Measurements from ENCODE around the gene C19orf47.
A peak's percentile ranks its signal among the peaks of the same experiment; 100 is the strongest.

C19orf47 gene

DNA sequence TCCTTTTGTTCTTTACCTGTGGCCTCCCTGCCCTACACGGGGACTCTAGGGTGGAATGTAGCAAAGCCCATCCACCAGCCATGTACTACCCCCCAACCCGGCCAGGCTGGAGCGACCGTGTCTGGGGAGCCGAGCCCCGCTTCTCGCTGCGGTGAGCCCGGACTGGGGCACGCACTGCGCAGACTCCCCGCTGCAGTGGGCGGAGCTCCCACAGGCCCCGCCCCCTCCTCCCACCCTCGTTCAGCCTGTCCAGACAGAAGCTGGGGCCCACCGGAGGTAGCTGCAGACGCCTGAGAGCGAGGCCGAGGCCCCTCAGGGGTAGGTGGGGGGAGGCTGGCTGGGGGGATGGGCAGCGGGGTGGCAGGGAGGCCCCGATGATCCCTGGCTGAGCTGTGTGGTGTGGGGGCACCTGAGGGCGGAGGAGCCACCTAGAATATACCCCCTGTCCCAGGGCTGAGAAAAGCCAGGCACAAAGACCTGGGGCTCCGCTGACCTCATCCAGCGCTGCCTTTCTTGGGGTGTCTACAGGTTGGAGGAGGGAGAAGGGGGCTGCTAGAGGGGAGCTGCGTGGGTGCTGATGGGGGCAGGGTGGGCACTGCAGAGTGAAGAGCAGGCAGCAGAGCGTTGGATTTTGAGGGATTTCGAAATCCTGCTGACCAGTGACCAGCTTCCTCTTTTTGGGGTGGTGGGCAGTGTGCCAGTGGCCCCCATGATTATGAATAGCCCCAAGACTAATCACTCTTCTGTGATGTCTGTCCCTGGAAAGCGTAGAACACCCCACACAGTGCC is 17.6 kb upstream of the C19orf47 start:
- CTCF ChIA-PET = interaction anchor here (0.9 kb wide), 1 partner anchor 55 kb away, joined by 3 read pairs; no protein-coding TSS in a partner anchor
- H3K27me3 Mint-ChIP-seq = no peaks in the 10 kb centered on the region
- peak; percentile 50 for DNase-seq
- peak overlapping the region; percentile 15 for H3K4me3 Mint-ChIP-seq
- no peak overlapping the region for H3K27ac Mint-ChIP-seq
- H3K9me3 Mint-ChIP-seq = no peaks in the 10 kb centered on the region
- peaks cover 25% of the 10 kb centered on the region for H3K4me1 Mint-ChIP-seq
- peaks cover 9% of the 10 kb centered on the region for H3K36me3 Mint-ChIP-seq

DNA sequence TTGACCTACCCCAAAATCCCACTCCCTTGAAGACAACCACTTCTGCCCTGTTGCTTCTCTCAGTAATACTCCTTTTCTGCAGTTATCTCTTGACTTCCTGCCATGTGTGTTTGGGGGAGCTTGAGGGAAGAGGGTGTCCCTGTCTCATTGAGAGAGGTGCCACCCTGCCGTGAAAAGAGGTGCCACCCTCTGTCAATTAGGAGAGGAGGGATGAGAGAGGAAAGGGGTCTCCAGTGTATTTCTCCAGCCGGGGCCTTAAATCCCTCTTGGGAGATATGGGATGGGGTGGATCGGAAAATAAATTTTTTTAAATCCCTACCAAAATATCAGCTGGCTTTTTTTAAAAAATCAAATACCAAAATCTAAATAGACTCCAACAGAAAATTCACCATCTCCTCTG is 16.8 kb upstream of the C19orf47 start:
- Mint-ChIP-seq H3K27me3 (no peaks in the 10 kb centered on the region), H3K4me1 (peaks cover 25% of the 10 kb centered on the region), H3K4me3 (no peak overlapping the region), H3K36me3 (peaks cover 7% of the 10 kb centered on the region), H3K9me3 (no peaks in the 10 kb centered on the region), H3K27ac (no peak overlapping the region)
- no peak for DNase-seq
- CTCF ChIA-PET = interaction anchor here (0.9 kb wide), 1 partner anchor 56 kb away, joined by 3 read pairs; no protein-coding TSS in a partner anchor

DNA sequence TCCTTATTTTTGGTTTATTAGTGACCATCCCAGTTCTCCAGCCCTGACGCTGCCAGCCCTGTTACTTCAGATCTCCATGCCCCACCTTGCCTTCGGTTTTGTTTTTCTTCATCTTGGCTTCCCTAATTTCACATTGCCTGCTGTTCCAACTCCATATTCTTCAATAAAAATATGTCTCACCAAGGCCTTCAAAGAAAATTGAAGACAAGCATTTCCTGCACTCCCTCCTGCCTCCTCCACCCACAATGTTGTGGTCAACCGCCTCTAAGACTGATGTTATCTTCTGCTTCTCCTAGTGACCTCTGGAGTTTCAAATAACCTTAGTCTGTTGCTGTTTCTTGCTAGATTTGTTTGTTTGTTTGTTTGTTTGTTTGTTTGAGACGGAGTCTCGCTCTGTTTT is 14.9 kb upstream of the C19orf47 start:
- Mint-ChIP-seq H3K27me3 (no peaks in the 10 kb centered on the region), H3K4me3 (no peak overlapping the region), H3K27ac (peak overlapping the region; percentile 2), H3K4me1 (peaks cover 25% of the 10 kb centered on the region), H3K36me3 (peaks cover 6% of the 10 kb centered on the region), H3K9me3 (no peaks in the 10 kb centered on the region)
- CTCF ChIA-PET = no interaction called here
- DNase-seq = peak; percentile 45

DNA sequence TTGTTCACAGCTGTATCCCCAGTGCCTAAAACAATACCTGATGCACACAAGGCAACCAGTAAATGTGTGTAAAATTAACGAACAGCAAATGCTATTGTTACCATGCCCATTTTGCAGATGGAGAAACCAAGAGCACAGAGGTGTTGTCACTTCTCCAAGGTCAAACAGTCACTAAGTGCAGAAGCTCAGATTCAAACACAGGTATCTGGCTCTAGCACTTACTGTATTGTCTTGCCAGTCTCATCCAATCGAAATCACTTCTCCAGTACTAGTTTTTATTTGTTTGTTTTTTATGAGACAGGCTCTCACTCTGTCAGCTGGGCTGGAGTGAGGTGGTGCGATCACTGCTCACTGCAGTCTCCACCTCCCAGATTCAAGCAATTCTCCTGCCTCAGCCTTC is 14.0 kb upstream of the C19orf47 start:
- Mint-ChIP-seq H3K27me3 (no peaks in the 10 kb centered on the region), H3K9me3 (no peaks in the 10 kb centered on the region), H3K4me1 (peaks cover 25% of the 10 kb centered on the region), H3K36me3 (peaks cover 4% of the 10 kb centered on the region), H3K4me3 (no peak overlapping the region), H3K27ac (no peak overlapping the region)
- DNase-seq = no peak
- CTCF ChIA-PET = no interaction called here

DNA sequence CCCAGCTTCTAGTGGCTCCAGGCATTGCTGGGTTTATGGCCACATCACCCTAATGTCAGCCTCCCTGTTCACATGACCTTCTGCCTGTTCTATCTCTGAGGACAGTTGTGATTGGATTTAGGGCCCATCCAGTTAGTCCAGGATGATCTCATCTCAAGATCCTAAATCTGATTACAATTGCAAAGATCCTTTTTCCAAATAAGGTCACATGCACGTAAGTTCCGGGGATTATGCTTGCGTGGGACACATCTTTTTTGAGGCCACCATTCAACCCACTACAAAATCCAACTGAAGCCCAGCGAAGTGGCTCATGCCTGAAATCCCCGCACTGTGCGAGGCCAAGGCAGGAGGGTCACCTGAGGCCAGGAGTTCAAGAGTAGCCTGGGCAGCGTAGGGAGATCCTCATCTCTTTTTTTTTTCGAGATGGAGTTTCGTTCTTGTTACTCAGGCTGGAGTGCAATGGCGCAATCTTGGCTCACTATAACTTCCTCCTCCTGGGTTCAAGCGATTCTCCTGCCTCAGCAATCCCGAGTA is 12.6 kb upstream of the C19orf47 start:
- Mint-ChIP-seq H3K27ac (no peak overlapping the region), H3K9me3 (no peaks in the 10 kb centered on the region), H3K27me3 (no peaks in the 10 kb centered on the region), H3K4me1 (peaks cover 27% of the 10 kb centered on the region), H3K36me3 (peaks cover 4% of the 10 kb centered on the region), H3K4me3 (no peak overlapping the region)
- CTCF ChIA-PET = no interaction called here
- no peak for DNase-seq

DNA sequence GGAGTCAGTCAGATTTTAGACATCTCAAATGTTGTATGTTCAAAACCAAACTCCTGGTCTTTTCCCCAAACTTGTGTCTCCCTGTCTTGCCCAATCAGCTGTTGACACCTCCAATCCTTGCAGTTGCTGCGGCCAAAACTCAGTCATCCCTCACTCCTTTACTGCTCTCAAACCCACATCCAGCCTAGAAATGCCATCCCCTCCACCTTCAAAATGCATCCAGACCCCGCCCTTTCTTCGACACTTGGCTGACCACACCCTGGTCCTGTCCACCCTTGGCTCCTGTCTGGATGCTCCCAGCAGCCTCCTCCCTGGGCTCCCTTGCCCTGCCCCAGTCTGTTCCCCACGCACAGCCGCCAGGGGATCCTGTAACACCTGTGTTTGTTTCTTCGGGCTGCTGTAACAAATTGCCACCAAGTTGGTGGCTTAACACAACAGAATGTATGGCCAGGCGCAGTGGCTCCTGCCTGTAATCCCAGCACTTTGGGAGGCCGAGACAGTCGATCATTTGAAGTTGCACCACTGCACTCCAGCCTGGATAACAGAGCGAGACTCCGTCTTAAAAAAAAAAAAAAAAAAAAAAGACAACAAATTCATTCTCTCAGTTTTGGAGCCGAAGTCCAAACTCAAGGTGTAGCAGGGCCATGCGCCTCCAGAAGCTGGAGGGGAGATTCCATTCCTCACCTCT is 12.0 kb upstream of the C19orf47 start:
- CTCF ChIA-PET = no interaction called here
- H3K4me3 Mint-ChIP-seq = no peak overlapping the region
- H3K9me3 Mint-ChIP-seq = no peaks in the 10 kb centered on the region
- no peak overlapping the region for H3K27ac Mint-ChIP-seq
- peaks cover 4% of the 10 kb centered on the region for H3K36me3 Mint-ChIP-seq
- no peaks in the 10 kb centered on the region for H3K27me3 Mint-ChIP-seq
- peaks cover 24% of the 10 kb centered on the region for H3K4me1 Mint-ChIP-seq
- no peak for DNase-seq

DNA sequence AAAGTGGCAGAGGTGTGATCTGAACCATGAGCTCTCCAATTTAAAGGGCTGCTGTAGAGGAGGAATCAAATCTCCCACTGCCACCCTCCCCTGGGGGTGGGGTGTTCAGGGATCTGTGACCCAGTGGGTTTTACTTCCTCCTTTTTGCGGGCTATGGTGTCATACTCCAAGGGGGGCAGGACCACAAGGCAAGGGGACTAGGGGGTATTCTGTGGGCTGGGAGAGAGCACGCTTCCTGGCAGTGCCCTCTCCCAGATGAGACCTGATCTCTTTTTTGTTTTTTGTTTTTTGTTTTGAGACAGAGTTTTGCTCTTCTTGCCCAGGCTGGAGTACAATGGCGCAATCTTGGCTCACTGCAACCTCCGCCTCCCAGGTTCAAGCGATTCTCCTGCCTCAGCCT is 10.6 kb upstream of the C19orf47 start:
- no peaks in the 10 kb centered on the region for H3K27me3 Mint-ChIP-seq
- H3K27ac Mint-ChIP-seq = no peak overlapping the region
- peaks cover 17% of the 10 kb centered on the region for H3K4me1 Mint-ChIP-seq
- H3K4me3 Mint-ChIP-seq = no peak overlapping the region
- CTCF ChIA-PET = no interaction called here
- DNase-seq = no peak
- H3K9me3 Mint-ChIP-seq = no peaks in the 10 kb centered on the region
- H3K36me3 Mint-ChIP-seq = peaks cover 2% of the 10 kb centered on the region

DNA sequence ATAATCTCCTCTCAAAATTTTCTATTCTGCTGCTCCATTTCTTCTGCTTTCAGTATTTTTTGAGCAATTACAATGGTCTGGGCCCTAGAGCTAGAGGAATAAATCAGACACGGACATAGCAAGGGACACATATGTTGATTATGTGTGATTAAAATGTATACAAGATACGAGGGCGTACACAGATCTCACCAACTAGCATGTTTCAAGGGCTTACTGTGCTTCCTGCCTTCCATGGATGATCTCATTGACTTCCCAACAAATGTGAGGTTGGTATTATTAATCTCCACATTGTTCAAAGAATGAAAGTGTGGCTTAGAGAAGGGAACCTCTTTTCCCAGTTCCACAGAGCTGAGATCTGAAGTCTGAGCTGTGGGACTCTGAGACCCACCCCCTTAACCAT is 9.4 kb upstream of the C19orf47 start:
- H3K27me3 Mint-ChIP-seq = no peaks in the 10 kb centered on the region
- H3K36me3 Mint-ChIP-seq = no peaks in the 10 kb centered on the region
- no peak overlapping the region for H3K27ac Mint-ChIP-seq
- CTCF ChIA-PET = no interaction called here
- H3K9me3 Mint-ChIP-seq = no peaks in the 10 kb centered on the region
- H3K4me3 Mint-ChIP-seq = no peak overlapping the region
- DNase-seq = no peak
- H3K4me1 Mint-ChIP-seq = peaks cover 7% of the 10 kb centered on the region

DNA sequence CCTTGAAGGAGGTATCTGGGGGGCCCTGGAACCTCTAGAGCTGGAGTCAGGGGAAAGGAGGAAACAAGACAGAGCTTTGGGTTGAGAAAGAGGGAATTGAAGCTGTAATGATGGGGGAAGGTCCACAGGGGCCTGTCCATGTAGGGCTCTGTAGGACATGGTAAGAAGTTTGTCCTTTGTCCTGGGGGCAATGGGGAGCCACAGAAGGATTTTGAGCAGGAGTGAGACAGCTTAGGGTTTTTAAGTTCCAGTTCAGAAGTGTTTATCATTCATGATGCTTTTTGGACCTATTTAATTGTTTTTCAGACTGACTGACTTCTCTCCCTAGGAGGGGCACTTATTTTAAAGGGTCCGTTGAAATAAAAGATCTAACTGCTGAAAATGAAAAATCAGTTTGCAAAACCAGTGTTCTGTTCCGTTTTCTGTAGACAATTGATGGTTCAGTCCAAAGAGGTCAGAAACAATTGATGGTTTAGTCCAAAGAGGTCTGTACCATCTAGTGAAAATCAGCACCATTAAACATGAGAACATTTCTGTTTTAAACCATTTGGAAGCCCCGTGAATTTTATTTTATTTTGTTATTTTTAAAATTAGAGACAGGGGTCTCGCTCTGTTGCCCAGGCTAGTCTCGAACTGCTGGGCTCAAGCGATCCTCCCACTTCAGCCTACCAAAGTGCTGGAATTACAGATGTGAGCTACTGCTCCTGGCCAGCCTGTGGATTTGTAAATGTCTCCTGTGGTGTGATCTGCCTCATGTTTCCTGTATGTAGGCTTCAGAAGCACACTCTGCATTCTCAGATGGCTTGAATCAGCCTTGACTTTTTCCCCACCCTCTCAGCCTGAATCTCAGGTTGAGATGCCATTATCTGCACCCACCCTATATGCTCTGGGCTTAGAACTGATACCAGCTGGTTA is 8.7 kb upstream of the C19orf47 start:
- CTCF ChIA-PET = no interaction called here
- Mint-ChIP-seq H3K4me1 (peaks cover 3% of the 10 kb centered on the region), H3K4me3 (no peak overlapping the region), H3K27me3 (no peaks in the 10 kb centered on the region), H3K36me3 (no peaks in the 10 kb centered on the region), H3K9me3 (no peaks in the 10 kb centered on the region), H3K27ac (no peak overlapping the region)
- no peak for DNase-seq

DNA sequence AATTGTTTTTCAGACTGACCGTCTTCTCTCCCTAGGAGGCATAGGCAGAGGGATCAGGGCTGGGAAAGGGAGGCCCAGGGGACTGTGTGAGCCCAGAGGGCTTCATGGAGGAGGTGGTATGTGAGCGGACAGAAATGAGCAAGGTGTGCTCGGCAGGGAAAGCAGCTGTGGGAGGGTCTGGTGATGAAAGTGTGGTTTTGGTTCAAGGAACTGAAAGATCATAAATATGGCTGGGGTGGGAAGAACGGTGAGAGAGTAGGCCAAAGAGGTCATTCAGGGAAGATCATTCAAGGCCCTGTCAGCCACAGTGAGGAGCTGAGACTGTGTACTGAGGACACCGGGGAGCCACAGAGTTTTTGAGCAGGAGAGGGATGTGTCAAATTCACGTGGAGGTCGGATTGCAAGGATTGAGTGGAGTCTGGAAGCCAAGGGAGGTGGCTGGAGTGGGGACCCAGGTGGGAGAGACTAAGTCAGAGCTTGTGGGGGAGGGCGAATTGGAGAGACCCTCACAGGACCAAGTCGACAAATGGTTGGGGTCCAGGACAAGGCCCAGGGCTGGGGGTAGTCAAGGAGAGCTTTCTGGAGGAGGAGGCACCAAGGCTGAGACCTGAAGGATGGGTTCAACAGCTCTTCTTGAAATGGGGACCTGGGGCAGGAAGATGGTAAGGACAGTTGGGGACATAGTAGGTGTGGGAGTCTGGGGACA is 7.9 kb upstream of the C19orf47 start:
- DNase-seq = no peak
- Mint-ChIP-seq H3K4me1 (peaks cover 6% of the 10 kb centered on the region), H3K4me3 (no peak overlapping the region), H3K9me3 (no peaks in the 10 kb centered on the region), H3K27ac (no peak overlapping the region), H3K36me3 (no peaks in the 10 kb centered on the region), H3K27me3 (no peaks in the 10 kb centered on the region)
- CTCF ChIA-PET = no interaction called here

DNA sequence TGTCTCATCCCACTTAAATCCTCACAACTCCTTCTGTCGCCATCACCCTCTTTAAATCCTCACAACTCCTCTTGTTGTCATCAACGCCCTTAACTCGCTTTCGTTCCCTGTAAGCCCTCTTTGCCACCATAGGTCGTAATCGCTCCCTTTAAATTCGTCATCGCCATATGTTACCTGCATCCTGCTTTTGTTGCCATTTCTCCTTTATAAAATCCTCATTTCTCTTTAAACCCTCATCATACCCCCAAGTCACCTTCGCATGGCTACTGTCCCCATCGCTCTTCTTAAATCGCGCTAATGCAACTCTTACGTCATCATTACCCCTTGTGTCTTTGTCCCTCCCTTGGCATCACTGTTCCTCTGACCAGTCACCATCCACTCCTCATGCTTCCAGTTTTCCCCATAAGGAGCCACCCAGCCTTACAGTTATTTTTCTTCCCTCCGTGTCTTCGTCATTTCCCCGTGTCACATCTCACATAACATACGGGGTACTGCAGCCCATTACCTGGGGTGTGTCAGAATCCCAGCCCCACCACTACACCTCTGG is 837 bp upstream of the C19orf47 start:
- Mint-ChIP-seq H3K36me3 (peaks cover 5% of the 10 kb centered on the region), H3K9me3 (no peaks in the 10 kb centered on the region), H3K27ac (peak overlapping the region; percentile 87), H3K4me3 (peak overlapping the region; percentile 80), H3K4me1 (peaks cover 35% of the 10 kb centered on the region), H3K27me3 (peaks cover 4% of the 10 kb centered on the region)
- CTCF ChIA-PET = no interaction called here
- DNase-seq = peak; percentile 24

DNA sequence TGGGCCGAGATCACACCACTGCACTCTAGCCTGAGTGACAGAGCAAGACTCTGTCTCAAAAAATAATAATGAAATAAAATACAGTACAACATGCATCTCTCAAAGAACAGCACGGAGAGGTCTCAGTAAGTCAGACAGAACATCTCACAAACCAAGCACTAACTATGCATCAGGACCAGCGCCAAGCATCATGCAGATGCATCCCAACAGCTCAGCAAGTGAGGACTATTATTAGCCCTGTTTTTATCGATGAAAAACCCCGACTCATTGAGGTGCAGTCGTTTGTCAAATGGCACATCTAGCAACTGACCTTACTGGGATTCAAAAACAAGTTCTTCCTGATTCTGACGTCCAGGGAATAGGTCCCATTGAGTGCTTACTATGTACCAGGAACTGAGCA is 3.8 kb downstream of the C19orf47 start:
- Mint-ChIP-seq H3K4me3 (no peak overlapping the region), H3K27ac (no peak overlapping the region), H3K36me3 (peaks cover 12% of the 10 kb centered on the region), H3K4me1 (peaks cover 22% of the 10 kb centered on the region), H3K9me3 (no peaks in the 10 kb centered on the region), H3K27me3 (peaks cover 4% of the 10 kb centered on the region)
- CTCF ChIA-PET = no interaction called here
- DNase-seq = no peak

DNA sequence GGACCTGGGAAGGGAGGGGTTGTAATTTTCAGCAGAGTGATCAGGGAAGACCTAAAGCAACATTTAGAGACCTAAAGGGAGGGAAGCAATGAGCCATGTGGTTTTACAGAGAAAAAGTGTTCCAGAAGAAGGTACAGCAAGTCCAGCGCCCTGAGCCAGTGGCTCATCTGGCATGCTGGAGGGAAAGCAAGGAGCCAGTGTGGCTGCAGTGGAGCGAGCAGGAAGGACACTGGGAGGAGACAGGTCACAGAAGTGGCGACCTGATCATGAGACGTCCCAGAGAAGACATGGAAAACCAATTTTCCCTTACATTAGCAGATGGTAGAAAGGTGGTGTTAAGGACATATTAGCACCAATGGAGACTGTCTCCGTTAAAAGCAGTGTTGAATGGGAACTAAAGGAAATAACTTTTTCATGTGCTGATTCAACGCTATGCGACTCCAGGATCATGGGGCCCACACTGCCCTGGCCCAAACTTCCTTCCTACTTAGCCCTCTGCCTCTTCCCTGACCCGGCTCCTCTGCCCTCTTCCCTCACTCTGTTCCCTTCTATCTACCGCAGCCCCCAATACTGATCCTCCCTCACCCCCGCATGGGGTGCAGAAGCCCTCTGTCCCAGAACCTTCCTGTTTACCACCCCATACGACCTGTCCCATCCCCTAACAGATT is 5.4 kb downstream of the C19orf47 start:
- H3K4me3 Mint-ChIP-seq = no peak overlapping the region
- H3K36me3 Mint-ChIP-seq = peaks cover 16% of the 10 kb centered on the region
- no peak overlapping the region for H3K27ac Mint-ChIP-seq
- H3K4me1 Mint-ChIP-seq = peaks cover 16% of the 10 kb centered on the region
- no peak for DNase-seq
- H3K27me3 Mint-ChIP-seq = no peaks in the 10 kb centered on the region
- CTCF ChIA-PET = interaction anchor here (0.7 kb wide), 1 partner anchor 38 kb away, joined by 3 read pairs; no protein-coding TSS in a partner anchor
- no peaks in the 10 kb centered on the region for H3K9me3 Mint-ChIP-seq
